GM21528 (cell line): ENCODE data around the gene ZCCHC17.

Experiments used
- ATAC-seq: cut with Tn5 transposase; IDR thresholded peaks from one replicate; pipeline ENCODE4 v1.9.1; 2021; ENCODE audit warnings: mild to moderate bottlenecking, moderate library complexity; ENCODE audit not compliant: unreplicated experiment, low FRiP score

Gene ZCCHC17

DNA sequence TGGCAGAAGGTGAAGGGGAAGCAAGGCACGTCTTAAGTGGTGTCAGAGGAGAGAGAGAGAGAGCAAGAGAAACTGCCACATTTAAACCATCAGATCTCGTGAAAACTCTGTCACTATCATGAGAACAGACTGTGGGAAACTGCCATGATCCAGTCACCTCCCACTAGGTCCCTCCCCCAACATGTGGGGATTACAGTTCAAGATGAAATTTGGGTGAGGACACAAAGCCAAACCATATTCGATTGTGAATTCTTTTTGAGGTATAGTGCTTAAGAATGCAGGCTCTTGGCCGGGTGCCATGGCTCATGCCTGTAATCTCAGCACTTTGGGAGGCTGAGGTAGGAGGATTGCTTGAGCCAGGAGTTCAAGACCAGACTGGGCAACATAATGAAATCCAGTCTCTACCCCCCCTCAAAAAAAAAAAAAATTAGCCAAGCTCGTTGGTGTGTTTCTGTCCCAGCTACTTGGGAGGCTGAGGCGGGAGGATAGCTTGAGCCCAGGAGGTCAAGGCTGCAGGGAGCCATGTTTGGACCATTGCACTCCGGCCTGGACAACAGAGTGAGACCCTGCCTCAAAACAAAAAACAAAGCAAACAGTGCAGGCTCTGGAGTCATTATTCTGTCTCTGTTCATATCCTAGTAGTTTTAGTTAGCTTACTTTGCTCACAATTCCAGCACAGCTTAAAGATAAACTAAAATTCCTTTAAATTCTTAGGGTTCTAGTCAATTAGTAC, 6.0 kb downstream of the ZCCHC17 start:
- no peak for ATAC-seq

DNA sequence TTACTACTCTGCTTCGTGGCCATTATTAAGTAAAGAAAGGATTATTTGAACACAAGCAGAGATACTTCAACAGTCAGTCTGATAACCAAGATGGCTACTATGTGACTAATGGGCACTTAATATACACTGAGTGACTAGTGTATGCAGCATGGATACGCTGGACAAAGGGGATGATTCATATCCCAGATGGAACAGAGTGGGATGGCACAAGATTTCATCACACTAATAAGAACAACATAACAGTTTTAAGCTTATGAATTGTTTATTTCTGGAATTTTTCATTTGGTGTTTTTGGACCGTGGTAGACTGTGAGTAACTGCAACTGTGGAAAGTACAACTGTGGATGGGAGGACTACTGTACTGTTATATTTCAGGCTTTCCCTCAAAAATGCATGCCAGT, 9.4 kb downstream of the ZCCHC17 start:
- no peak for ATAC-seq

DNA sequence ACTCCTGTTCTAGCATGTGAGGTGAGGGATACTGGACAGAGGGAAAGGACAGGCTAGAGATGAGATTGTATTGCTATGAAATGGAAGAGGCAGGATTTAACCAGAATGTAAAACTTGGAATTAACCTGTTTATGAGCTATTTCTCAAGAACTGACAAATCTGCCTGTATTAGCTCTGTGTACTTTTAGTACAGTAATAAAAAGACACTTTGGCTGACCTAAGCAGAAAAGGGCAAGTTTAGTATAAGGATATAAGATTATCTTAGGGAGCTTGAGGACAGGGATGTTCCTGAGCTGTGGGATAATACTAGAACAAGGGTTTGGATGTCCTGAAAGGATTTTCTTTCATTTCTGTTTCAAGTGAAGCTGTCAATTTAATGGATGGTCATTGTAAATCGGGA, 11.2 kb downstream of the ZCCHC17 start:
- no peak for ATAC-seq

DNA sequence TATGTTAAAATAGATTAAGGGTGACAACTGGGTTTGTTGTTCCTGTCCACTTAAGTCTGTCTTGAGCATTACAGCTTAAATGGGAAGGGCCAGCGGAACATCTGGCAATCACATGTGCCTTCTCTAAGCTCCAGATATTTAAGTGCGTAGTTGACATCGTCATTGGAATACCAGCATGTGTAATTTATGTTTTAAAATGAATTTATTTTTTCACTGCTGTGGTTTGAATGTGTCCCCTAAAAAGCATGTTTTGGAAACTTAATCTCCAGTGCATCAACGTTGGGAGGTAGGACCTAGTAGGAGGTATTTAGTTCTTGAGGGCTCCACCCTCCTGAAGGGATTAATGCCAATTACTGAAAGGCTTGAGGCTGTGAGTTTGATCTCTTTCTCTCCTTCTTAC, 13.4 kb downstream of the ZCCHC17 start:
- ATAC-seq: no peak

DNA sequence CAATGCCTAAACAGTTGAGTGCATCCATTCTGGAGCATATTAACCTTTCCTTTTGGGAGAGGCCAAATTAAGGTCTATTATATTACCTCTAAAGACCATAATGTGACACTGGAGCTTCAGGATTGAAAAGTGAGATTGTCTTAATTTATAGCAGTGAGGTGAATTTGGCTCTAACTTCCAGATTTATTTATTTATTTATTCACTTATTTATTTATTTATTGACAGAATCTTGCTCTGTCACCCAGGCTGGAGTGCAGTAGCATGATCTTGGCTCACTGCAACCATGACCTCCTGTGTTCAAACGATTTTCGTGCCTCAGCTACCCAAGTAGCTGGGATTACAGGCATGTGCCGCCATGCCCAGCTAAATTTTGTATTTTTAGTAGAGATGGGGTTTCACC, 19.1 kb downstream of the ZCCHC17 start:
- no peak for ATAC-seq

DNA sequence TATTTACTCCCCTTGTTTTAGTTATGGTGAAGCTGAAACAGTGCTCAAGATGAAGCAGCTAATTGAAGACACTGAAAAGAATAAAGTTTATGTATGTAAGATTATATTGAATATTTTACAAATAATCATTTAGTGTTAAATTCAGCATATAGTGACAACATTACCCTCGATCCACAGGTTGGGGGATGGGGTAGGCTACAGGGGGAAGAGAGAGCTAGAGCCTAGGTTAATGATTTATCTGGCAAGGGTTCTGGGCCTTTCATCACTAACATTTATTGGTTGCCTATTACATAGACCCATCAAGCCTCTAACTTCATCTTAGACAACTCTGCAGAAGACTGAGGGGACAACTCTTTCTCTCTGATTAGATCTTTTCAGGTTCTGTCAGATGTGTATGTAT, 21.3 kb downstream of the ZCCHC17 start:
- no peak for ATAC-seq

DNA sequence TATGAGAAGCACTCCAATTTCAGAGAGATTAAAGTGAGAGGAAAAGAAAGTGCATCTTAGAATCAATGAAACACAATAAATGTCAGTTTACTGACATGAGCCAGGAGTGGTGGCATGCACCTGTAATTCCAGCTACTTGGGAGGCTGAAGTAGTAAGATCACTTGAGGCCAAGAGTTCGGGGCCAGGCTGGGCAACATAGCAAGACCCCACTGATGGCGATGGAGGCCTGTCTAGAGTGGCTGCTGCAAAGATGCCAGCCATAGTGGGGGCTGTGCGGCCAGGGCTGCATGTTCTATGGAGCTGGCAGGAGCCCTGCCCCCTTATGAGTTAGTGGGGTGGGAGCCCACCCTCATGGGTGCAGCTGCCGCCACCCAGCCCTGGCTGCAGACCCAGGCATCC, 27.3 kb downstream of the ZCCHC17 start:
- ATAC-seq: no peak

DNA sequence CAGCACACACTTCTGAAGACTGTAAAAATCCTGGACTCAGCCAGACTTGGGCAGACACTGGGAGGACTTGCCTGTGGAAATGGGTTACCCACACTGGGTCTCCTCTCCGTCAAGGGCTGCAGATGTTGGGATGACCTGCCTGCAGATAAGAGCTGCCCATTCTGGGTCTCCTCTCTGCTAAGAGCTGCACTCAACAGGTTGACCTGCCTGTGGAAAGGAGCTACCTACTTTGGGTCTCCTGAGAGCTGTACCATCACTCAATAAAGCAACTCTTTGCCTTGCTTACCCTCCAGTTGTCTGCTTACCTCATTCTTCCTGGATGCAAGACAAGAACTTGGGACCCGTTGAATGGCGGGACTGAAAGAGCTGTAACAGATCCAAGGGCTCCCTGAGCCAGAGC, 28.2 kb downstream of the ZCCHC17 start:
- no peak for ATAC-seq

DNA sequence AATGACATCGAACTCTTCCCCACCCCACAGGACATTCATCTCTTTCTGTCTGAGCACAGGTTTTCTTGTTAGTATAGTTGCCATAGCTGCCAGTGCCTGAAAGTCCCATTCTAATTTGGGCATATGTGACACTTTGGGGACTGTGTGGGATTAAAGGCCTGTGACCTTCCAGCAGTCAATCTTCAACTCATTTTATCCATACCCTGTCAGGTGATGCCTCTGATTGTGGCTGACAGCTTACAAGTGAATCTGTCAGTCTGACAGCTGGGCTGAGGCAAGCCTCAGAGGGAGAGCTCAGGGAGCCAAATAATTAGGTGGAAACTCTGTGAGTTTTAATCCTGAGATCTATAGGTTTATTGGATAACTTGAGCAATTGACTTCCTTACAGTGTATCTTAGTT, 29.6 kb downstream of the ZCCHC17 start:
- no peak for ATAC-seq

DNA sequence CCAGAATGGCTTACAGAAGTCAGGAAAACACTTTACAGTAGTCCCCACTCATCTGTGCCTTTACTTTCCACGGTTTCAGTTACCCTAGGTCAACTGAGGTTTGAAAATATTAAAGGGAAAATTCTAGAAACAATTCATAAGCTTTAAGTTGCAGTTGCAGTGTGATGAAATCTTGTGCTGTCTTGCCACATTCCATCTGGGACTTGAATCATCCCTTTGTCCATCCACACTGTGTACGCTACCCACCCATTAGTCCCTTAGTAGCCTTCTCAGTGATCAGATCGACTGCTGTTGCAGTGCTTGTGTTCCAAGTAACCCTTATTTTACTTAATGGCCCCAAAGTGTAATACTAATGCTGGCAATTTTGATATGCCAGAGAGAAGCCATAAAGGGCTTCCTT, 30.5 kb downstream of the ZCCHC17 start:
- ATAC-seq: no peak

DNA sequence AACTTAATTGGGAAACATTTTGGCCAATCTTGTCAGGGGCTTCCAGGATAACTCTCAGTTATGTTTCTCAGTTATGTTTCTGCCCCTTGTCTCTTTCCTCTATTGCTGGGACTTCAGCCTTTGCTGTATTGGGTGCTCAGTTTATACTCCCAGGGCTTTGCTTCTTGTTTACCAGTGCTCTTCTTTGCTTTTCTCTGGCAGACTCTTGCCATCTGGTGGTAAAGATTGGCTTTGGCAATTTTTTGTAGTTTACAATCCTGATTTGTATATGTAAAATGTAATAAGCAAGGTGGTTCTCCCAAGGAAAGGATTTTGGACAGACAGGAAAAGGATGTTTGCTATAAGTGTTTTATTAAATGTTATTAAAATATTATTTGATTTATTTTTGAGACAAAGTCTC, 38.2 kb downstream of the ZCCHC17 start:
- no peak for ATAC-seq

DNA sequence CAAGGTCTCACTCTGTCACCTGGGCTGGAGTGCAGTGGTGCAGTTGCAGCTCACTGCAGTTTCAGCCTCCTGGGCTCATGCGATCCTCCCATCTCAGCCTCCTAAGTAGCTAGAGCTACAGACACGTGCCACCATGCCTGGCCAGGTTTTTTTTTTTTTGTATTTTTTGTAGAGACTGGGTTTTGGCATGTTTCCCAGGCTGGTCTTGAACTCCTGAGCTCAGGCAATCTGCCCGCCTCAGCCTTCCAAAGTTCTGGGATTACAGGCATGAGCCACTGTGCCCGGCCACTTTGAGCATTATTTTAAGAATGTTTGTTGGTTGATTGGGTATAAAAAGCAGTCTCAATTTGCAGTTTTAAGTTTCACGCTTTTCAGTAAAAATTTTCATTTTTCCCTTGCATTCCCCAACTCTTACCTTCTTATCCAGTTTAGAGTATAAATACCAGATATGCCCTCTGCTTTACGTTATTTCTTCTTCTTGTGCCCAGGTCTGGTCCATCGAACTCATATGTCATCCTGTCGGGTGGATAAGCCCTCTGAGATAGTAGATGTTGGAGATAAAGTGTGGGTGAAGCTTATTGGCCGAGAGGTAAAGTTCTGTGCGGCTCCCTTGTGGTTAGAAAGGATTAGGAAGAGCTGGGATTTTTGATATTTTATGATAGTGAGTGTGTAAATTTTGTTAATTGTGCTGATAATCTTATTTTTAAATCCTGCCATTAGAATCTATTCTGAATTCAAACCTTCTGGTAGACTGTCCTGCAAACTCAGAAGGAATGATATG, 40.0 kb downstream of the ZCCHC17 start:
- no peak for ATAC-seq

DNA sequence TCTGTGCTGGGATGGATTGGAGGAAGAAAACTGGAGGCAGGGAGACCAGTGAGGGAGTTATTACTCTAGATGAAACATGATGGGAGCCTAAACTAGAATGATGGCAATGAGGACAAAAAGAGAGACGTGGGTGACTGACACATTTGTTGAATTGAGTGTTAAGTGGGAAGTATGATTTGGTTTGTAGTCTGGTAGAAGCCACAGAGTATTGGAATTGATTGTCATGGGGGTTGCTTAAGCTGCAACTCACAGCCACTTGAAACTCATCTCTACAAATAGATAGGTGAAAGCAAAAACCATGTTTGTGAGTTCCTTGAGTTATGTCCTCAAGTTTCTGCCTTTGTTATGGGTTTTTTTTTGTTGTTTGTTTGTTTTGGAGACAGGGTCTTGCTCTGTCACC, 47.7 kb downstream of the ZCCHC17 start:
- no peak for ATAC-seq

DNA sequence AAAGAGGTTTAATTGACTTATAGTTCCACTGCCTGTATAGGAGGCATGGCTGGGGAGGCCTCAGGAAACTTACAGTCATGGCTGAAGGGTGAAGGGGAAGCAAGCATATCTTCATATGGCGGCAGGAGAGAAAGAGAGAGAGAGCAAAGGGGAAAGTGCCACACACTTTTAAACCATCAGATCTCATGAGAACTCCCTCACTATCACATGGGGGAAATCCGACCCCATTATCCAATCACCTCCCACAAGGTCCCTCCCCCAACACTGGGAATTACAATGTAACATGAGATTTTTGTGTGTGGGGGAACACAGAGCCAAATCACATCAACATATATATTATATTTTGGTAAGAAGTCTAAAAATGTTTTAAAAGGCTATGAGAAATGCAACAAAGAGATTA, 48.8 kb downstream of the ZCCHC17 start:
- ATAC-seq: no peak

DNA sequence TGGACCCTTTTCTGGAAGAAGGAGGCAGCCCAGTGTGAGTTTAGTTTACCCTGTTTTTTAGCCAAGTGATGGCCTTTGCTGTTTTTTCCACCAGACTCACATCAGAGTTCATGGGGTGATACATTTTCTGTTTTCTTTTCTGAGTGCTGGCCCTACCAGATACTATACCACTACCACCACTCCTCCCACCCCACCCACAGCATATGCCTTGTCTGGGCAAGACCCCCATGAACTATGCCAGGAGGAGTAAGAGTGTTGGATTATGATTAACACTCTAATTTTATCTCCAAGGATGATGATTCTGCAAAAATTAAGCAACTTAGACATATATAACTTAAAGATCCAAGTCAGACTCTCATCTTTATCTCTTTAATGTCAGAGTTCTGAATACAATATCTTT, 50.0 kb downstream of the ZCCHC17 start:
- ATAC-seq: no peak

DNA sequence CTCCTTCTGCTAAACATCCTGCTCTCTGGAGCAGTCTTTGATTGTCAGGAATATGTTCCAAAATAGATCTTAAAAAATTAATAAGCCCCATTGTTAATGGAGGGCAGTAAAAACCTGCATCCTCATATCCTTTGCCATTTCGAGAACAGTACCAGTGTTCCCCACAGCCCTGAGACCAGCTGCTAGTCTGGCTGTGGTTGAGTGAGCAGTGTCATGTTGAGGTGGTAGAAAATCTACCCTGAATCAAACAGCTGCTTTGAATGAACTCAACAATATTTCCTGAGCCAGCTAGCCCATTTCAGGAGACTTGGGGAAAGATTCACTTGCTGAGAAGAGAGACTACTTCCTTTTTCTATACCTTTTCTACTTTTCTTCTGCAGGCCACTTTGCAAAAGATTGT, 51.6 kb downstream of the ZCCHC17 start:
- ATAC-seq: no peak

DNA sequence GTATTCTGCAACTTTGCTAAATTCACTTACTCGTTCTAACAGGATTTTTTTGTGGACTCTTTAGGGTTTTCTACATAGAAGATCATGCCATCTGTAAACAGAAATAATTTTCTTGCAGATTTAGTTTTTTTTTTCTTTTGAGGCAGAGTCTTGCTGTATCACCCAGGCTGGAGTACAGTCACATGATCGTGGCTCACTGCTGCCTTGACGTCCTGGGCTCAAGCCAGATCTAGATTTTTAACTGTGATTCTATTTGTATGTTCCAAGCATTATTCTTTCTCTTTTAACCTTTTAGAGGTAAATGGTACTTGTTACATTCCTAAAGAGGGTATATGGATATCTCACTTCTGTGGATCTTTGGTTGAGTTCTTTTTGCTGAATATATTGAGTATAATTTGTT, 57.5 kb downstream of the ZCCHC17 start:
- no peak for ATAC-seq

DNA sequence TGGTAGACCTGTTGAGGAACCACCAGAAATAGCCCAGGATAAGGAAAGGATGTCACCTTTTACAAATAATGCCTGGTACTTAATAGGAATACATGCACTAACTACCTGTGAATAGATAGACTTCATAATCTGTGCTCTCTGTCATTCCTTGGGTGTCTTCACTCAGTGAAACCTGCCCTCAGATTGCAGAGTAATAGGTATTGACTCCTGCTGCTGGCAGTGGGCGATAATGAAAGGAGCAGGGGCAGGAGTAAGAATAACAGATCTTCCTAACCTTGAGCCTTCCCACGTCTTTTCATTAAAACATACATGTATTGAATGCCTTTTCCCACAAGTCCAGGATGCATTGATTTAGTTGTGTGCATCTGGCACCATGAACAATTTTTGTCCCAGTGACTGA, 59.6 kb downstream of the ZCCHC17 start:
- no peak for ATAC-seq

DNA sequence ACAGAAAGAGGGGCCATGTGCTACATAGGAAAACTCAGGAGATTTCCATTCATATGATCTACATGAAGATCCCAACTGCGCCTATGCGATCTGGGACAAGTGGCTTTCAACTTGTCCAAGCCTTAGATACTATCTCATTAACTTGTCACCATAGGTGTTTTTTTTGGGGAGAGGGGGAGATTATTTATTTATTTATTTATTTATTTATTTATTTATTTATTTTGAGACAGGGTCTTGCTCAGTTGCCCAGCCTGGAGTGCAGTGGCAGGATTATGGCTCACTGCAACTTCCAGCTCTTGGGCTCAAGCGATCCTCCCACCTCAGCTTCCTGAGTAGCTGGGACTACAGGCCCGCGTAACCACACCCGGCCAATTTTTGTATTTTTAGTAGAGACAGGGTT, 64.8 kb downstream of the ZCCHC17 start:
- no peak for ATAC-seq

DNA sequence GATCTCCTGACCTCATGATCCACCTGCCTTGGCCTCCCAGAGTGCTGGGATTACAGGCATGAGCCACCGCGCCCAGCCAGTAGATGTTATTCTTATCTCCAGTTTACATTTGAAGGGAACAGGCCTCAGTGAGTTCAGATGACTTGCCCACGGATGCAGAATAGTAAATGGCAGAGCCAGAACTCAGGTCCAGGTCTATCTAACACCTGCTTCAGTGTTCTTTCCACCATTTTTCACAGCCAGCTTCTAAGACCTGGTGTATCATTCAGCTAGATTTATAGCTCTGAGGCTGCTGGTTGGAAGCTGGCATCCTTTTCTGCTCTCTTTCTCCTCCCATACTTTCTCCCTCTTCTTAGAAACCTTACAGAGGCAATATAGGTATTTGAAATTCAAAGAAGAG, 65.2 kb downstream of the ZCCHC17 start:
- ATAC-seq: no peak

DNA sequence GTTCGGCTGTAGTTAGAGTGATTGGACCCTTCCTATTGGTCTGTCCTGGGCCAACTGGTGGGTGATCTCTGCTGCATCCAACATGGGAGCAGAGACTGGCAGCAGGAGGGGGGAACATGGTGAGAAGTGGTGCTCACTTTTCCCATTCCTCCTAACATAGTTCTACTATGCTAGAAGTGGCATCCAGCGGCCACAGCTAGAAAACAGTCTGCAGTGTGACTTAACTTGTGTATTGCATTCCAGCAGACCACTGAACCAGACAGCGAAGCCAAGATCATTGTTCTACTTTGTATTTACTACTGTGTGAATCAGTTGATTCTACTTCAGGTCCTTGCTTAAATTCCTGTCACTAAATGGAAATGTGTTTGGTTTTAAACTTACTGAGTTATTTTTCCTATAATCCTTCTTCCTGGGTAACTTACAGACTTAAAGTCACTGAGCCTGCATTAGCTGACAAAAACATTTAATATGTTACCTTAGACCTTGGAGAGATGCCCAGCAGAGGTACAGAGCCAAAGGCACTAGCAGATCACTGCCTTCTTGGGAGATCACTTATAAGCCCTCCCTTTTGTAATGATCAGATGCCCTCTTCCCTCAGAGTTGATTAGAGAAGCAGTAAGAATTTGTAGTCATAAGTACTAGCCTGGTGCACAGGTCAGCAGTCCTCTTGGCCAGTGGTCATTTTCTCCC, 67.9 kb downstream of the ZCCHC17 start:
- no peak for ATAC-seq

DNA sequence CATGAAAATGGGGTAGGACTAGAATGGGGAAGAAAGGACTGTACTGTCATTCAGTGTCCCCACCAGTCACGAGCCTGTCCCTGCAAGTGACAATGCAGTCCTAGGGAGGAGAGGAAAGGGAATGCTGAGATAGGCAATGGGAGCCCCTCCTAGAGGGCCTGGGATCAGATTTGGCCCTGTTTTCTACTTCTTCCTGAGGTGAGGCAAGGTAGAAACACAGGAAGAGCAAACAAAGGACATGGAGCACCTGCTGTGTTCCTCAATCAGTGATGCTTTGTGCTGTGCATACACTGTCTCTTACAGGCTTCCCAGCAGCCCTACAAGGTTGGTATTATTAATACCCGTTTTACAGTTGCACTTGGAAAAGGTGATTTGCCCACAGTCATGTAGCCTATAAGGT, 70.0 kb downstream of the ZCCHC17 start:
- no peak for ATAC-seq
